GM10847 (cell line): ENCODE measurements around the gene APPL1.

Source experiments
- POLR2A ChIP-seq: IDR thresholded peaks from 2 replicates; pipeline ENCODE4 v1.6.1; 2011; ENCODE audit not compliant: insufficient read length; ENCODE audit errors: extremely low read depth

The APPL1 gene

GRCh38 chr3:57244946-57245345 lies 17.4 kb downstream of the APPL1 start:
- no peak for TF ChIP-seq POLR2A

DNA sequence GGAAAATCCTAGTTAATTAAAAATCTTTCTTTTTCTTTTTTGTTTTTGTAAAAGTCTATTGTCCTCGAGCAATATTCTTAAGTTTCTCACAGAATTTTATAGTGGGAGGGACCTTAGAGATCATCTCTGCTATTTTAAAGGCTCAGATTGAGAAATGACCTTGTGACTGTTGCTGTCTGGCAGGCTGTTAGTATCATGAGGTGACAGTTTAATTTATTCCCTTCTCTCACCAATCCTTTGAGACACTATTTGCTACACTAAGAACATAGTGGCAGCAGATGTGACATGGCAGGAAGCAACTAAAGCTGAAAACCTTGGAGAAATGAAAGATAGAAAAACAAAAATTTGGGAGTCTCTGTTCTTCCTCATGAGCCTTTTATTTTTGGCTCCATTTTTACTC lies 24.9 kb downstream of the APPL1 start:
- TF ChIP-seq POLR2A = no peak

DNA sequence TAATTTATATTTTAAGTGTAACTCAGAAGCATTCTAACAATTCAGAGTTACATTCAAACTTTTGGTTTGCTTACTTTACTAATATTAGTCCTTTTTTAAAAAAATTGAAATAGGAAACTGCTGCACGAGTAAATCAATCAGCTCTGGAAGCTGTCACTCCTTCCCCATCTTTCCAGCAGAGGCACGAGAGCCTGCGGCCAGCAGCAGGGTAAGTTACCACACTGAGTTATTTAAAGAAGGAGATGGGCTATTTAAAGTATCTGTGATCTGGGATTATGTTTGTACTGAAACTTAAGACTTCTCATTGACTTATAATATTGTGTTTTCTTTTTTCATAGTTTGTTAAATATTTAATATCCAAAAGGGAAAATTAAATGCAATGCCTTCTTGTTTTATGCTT lies 29.3 kb downstream of the APPL1 start:
- no peak for TF ChIP-seq POLR2A

DNA sequence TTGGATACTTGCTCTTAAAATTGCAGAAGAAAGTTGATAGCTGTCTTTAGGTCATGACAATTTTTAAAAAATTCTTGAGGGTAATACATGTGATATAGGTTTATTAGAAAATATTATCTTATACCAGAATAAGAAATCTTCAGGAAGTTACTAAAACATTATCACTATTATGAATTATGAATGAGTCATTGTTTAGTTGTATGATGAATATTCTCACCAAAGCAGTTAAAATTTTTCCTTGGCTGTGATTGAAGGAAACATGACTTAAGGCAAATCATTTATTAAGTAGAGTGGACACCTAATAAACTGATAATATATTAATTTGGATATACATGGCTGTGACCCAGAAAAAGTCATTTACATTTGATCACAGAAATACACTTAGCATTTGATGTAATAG lies 30.1 kb downstream of the APPL1 start:
- TF ChIP-seq POLR2A = no peak

DNA sequence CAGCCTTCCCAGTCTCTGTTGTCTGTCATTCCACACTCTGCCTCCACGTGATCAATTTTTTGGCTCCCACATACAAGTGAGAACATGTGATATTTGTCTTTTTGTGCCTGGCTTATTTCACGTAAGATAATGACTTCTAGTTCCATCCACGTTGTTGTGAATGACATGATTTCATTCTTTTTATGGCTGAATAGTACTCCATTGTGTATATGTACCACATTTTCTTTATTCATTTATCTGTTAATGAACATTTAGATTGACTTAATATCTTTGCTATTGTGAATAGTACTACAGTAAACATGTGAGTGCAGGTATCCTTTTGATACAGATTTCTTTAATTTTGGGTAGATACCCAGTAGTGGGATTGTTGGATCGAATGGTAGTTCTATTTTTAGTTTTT lies 33.6 kb downstream of the APPL1 start:
- no peak for TF ChIP-seq POLR2A

- TF ChIP-seq POLR2A = no peak
Measured at GRCh38 chr3:57261929-57262328, 34.4 kb downstream of the APPL1 start.

DNA sequence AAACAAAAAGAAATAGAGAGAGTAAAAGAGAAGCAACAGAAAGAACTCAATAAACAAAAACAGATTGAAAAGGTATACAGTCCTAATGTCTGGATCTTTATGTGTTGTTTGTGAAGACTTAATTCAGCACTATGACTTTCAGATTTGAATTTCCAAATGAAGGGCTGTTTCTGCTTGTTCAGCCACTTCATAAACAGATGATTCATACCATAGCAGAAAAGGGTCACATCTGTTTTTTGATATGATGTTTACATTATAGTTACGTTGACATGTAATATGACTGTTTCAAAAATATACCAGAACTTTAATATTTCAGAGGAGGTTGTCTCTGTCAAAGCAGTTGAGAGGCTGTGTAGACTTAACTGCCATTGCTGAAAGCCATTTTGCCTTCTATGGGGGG lies 40.9 kb downstream of the APPL1 start:
- TF ChIP-seq POLR2A = no peak

DNA sequence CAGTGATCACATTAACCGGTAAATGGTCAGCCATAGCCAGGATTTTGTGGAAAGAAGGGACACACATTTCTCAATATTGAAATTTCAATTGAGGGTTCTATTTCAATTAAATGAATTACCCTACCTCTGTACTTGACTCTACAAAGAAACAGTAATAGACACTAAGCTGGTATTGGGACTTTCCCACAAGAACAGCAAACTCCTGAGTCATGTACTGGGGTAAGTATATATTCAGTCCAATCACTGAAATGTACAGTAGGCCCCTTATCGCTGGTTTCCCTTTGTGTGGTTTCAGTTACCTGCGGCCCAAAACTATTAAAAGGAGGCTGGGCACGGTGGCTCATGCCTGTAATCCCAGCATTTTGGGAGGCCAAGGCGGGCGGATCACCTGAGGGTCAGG lies 47.3 kb downstream of the APPL1 start:
- TF ChIP-seq POLR2A = no peak

DNA sequence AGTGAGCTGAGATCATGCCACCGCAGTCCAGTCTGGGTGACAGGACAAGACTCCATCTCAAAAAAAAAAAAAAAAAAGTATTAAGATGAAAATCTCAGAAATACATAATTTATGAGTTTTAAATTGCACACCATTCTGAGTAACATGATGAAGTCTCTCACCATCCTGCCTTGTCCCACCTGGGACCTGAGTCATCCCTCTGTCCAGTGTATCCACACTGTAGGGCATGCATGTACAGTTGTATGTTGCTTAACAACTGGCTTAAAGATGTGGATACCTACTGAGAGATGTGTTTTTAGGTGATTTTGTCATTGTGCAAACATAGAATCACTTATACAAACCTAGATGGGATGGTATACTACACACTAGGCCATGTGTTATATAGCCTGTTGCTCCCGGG lies 47.9 kb downstream of the APPL1 start:
- TF ChIP-seq POLR2A = no peak

DNA sequence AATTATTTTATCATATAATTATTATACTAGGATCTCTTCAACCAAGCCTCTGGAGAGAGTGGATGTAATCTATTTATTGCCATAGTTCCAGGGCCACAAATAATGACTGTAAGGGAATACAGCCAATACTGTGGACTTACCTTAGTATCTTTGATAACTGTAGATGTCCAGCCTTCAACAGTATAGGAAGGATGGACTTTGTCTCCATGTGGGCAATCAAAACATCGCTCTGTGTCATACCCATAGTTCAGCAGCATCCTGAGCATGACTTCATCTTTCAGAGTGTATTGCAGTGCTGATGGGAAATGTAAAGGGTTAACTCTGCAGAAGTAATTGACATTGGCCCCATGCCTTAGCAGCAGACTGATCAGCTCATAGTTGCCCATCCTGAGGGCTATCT lies 50.7 kb downstream of the APPL1 start:
- TF ChIP-seq POLR2A = no peak

GRCh38 chr3:57279685-57280084 lies 52.2 kb downstream of the APPL1 start:
- TF ChIP-seq POLR2A = no peak

- TF ChIP-seq POLR2A = no peak
Measured at GRCh38 chr3:57281715-57282114, 54.2 kb downstream of the APPL1 start.

GRCh38 chr3:57283334-57283733 lies 55.8 kb downstream of the APPL1 start:
- no peak for TF ChIP-seq POLR2A

DNA sequence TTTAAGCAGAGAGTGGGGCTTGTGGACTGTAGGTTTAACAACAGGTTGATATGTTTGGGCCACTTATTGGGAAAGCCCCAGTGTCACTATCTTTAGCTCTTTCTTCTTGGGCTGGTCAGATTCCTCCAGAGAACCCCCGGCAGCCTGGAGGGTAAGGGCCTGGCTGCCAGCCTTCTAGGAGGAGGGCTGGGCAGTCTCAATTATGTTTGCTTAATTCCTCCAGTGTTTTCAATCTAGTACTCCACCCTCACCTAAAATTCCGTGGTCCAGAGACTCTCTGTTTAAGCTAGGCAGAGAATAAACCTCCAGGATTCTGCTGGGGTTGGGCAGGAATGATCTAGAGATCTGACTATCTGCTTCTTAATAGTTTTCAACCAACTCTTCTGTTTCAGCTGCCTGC lies 59.7 kb downstream of the APPL1 start:
- no peak for TF ChIP-seq POLR2A

DNA sequence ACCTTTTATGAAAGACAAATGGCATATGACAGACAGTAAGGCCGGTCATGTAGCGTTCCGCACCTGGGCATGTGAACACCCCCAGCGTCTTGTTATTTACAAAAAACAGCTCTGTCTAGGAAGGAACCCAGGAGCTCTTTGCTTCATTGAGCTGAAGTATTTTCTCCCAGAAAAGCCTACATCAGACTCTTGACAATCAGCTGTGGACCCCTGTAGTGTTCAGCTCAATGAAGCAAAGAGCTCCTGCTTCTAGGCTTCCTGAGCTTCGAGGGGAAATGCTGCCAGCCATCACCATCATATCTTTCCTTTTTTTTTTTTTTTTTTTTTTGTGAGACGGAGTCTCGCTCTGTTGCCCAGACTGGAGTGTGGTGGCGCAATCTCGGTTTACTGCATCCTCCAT lies 60.9 kb downstream of the APPL1 start:
- TF ChIP-seq POLR2A = no peak

DNA sequence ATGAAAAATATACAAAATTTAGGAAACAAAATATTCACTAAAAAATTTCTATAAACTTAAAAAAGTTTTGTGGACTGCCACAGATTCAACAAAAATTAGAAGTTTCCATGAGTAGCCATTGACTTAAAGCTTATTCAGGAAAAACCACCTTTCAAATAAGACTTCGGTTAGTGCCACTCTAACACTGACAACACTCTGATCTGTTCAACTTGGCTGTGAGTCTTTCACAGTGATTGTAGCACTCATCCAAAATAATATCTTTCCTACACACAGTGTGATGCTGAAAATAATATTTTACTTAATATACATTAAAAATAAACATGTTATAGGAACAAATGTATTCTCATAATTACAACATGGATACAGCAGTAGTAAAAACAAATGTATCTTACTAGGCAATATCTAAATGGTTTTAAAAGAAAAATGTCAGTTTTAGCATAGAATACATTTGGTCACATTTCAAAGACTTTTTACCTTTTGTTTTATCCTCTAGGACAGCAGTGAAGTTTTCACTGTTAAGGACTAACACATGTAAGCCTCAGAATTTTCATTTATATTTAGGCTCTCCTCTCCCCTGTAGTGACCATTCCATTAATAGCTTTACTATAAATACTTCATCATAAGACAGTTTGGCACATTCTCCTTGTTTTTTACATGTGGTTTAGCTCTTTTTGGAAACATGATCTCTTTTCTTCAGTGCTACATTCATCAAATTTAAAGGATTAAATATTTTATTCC lies 64.8 kb downstream of the APPL1 start, which contains the start of gene ASB14:
Gene ASB14, minus strand, starts transcription at position 527 of the 738 bp plus-strand sequence. CDS start 652 bp downstream, outside the sequence.
- TF ChIP-seq POLR2A = no peak

DNA sequence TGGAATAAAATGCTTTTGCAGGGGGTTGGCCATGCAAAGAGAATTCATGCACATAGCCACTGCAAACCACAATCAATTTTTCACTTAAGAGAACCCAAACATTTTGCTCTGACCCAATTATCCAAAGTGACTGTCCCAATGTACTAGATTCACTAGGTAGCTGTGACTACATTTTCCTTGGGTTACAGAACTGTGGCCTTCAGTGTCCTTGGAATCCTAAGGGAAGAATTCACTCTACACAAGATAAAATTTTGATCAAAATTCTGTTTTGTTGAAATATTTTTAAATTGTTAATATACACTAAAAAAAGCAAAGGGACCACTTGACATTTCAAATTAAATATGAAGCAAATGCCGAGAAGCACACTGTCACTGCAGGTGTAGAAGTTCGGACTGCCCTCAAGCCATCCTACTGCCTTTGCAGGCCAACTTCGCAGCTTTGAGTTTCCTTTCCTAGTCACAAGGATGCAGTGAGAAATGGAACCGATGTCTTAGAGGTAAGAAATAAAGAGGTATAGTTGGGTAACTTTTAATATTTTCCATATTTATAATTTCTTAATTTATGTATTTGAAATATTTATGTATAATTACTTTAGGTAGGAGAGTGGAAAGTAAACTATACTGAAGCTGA lies 65.5 kb downstream of the APPL1 start:
- TF ChIP-seq POLR2A = no peak
